SK-N-MC (cell line): Measurements from ENCODE around the gene CD300LB.

Experiments
- EZH2 ChIP-seq: fragments of 200-600 bp; sonication (generic); IDR thresholded peaks from one replicate; pipeline ENCODE4 v1.6.1; 2017; ENCODE audit warnings: antibody characterized with exemption
- POLR2AphosphoS5 ChIP-seq: IDR thresholded peaks from 2 replicates; pipeline ENCODE4 v1.6.1; 2012; ENCODE audit warnings: mild to moderate bottlenecking, low read depth, low read length, borderline replicate concordance

GRCh38 chr17:74547736-74548135 lies 16.5 kb upstream of the CD300LB start:
- TF ChIP-seq EZH2 (no peak), POLR2AphosphoS5 (no peak)
